SK-N-SH treated with all-trans-retinoic acid at 6 μM for 48 hours (cell line): ENCODE data around the gene HPN.

ENCODE experiments used
- ATAC-seq: fragments of 200-7000 bp; cut with Tn5 transposase; 3 replicates; pipeline ENCODE4 v1.9.1; 2020; ENCODE audit warnings: mild to moderate bottlenecking, moderate library complexity
- ARNTL ChIP-seq: fragments of 450-650 bp; formaldehyde crosslinking; IDR thresholded peaks from 2 replicates; pipeline ENCODE4 v1.5.0; 2020; ENCODE audit warnings: low read depth, mild to moderate bottlenecking, moderate library complexity, borderline replicate concordance
- BACH2 ChIP-seq: fragments of 250-450 bp; sonication (Bioruptor Pico); IDR thresholded peaks from 2 replicates; pipeline ENCODE4 v1.9.0; 2021; ENCODE audit warnings: mild to moderate bottlenecking, borderline replicate concordance
- CSDC2 ChIP-seq: fragments of 250-450 bp; sonication (Bioruptor Pico); IDR thresholded peaks from 2 replicates; pipeline ENCODE4 v1.5.0; 2020; ENCODE audit warnings: mild to moderate bottlenecking, moderate library complexity
- ESRRG ChIP-seq: fragments of 250-450 bp; sonication (Bioruptor Pico); IDR thresholded peaks from 2 replicates; pipeline ENCODE4 v1.6.1; 2021; ENCODE audit warnings: mild to moderate bottlenecking
- GLIS3 ChIP-seq: fragments of 250-450 bp; sonication (Bioruptor Pico); IDR thresholded peaks from 2 replicates; pipeline ENCODE4 v1.5.0; 2020; ENCODE audit warnings: mild to moderate bottlenecking, moderate library complexity
- ISL1 ChIP-seq: fragments of 250-450 bp; sonication (Bioruptor Pico); IDR thresholded peaks from 2 replicates; pipeline ENCODE4 v2.1.2; 2022; ENCODE audit warnings: mild to moderate bottlenecking, moderate library complexity
- OSR1 ChIP-seq: fragments of 250-450 bp; sonication (Bioruptor Pico); IDR thresholded peaks from 2 replicates; pipeline ENCODE4 v1.8.0; 2022; ENCODE audit warnings: moderate library complexity, mild to moderate bottlenecking, inconsistent platforms
- PPARA ChIP-seq: fragments of 250-450 bp; sonication (Bioruptor Pico); IDR thresholded peaks from 2 replicates; pipeline ENCODE4 v1.5.0; 2020; ENCODE audit warnings: mild to moderate bottlenecking, borderline replicate concordance
- RARB ChIP-seq: fragments of 250-450 bp; sonication (Bioruptor Pico); IDR thresholded peaks from 2 replicates; pipeline ENCODE4 v1.8.0; 2021; ENCODE audit warnings: mild to moderate bottlenecking, moderate library complexity
- SNAI2 ChIP-seq: fragments of 250-450 bp; sonication (Bioruptor Pico); IDR thresholded peaks from 2 replicates; pipeline ENCODE4 v1.5.0; 2020; ENCODE audit warnings: mild to moderate bottlenecking, moderate library complexity
- TCF4 ChIP-seq: fragments of 250-450 bp; sonication (Bioruptor Pico); IDR thresholded peaks from 2 replicates; pipeline ENCODE4 v1.8.0; 2021; ENCODE audit warnings: mild to moderate bottlenecking, moderate library complexity, borderline replicate concordance
- TOX ChIP-seq: fragments of 250-450 bp; sonication (Bioruptor Pico); IDR thresholded peaks from 2 replicates; pipeline ENCODE4 v1.8.0; 2021; ENCODE audit warnings: mild to moderate bottlenecking, moderate library complexity, borderline replicate concordance
- ZFP3 ChIP-seq: fragments of 250-450 bp; sonication (Bioruptor Pico); IDR thresholded peaks from 2 replicates; pipeline ENCODE4 v1.5.0; 2020; ENCODE audit warnings: mild to moderate bottlenecking, moderate library complexity
- ZFP30 ChIP-seq: fragments of 450-650 bp; formaldehyde crosslinking; IDR thresholded peaks from 2 replicates; pipeline ENCODE4 v1.5.0; 2022; ENCODE audit warnings: mild to moderate bottlenecking, moderate library complexity
- ZNF565 ChIP-seq: fragments of 450-650 bp; formaldehyde crosslinking; conservative IDR thresholded peaks from 2 replicates; pipeline ENCODE4 v1.5.0; 2020; ENCODE audit warnings: low read depth, mild to moderate bottlenecking, moderate library complexity
- ZNF70 ChIP-seq: fragments of 450-650 bp; formaldehyde crosslinking; IDR thresholded peaks from 2 replicates; pipeline ENCODE4 v1.5.0; 2020; ENCODE audit warnings: mild to moderate bottlenecking, moderate library complexity
- ZNF8 ChIP-seq: fragments of 450-650 bp; formaldehyde crosslinking; IDR thresholded peaks from 2 replicates; pipeline ENCODE4 v1.5.0; 2020; ENCODE audit warnings: mild to moderate bottlenecking, moderate library complexity
- TF ChIP-seq, protein P1 (sequence below): fragments of 250-450 bp; sonication (Bioruptor Pico); IDR thresholded peaks from 2 replicates; pipeline ENCODE4 v1.5.0; 2020; ENCODE audit warnings: mild to moderate bottlenecking, moderate library complexity
- TF ChIP-seq, protein P2 (sequence below): fragments of 250-450 bp; sonication (Bioruptor Pico); IDR thresholded peaks from 2 replicates; pipeline ENCODE4 v1.8.0; 2021; ENCODE audit warnings: low read depth, mild to moderate bottlenecking, moderate library complexity, borderline replicate concordance
- TF ChIP-seq, protein P3 (sequence below): fragments of 250-450 bp; sonication (Bioruptor Pico); IDR thresholded peaks from 2 replicates; pipeline ENCODE4 v1.5.1; 2020; ENCODE audit warnings: low read depth, mild to moderate bottlenecking, moderate library complexity
- TF ChIP-seq, protein P4 (sequence below): fragments of 250-450 bp; sonication (Bioruptor Pico); IDR thresholded peaks from 2 replicates; pipeline ENCODE4 v1.8.0; 2020; ENCODE audit warnings: mild to moderate bottlenecking, moderate library complexity, borderline replicate concordance

The HPN gene

DNA sequence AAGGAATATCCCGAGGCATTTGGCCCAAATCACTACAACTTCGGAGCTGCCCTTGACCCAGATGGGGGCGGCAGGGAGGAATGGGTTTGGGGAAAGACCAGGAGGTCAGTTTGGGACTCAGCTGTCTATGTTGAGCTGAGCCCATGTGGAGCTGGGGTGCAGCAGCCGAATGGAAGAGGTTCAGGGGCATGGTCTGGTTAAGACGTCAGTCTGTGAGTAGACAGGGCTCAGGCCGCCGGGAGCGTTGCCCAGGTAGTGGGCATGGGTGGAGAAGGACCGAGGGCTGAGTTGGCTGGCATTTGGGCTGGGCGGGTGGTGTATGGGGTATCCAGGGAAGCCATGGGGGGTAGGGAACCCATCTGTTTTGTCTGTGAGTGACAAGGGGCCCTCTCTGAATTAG, 20.5 kb upstream of the HPN start (continued):
- TF ChIP-seq, protein P1, sequence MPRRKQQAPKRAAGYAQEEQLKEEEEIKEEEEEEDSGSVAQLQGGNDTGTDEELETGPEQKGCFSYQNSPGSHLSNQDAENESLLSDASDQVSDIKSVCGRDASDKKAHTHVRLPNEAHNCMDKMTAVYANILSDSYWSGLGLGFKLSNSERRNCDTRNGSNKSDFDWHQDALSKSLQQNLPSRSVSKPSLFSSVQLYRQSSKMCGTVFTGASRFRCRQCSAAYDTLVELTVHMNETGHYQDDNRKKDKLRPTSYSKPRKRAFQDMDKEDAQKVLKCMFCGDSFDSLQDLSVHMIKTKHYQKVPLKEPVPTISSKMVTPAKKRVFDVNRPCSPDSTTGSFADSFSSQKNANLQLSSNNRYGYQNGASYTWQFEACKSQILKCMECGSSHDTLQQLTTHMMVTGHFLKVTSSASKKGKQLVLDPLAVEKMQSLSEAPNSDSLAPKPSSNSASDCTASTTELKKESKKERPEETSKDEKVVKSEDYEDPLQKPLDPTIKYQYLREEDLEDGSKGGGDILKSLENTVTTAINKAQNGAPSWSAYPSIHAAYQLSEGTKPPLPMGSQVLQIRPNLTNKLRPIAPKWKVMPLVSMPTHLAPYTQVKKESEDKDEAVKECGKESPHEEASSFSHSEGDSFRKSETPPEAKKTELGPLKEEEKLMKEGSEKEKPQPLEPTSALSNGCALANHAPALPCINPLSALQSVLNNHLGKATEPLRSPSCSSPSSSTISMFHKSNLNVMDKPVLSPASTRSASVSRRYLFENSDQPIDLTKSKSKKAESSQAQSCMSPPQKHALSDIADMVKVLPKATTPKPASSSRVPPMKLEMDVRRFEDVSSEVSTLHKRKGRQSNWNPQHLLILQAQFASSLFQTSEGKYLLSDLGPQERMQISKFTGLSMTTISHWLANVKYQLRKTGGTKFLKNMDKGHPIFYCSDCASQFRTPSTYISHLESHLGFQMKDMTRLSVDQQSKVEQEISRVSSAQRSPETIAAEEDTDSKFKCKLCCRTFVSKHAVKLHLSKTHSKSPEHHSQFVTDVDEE, result no peak

DNA sequence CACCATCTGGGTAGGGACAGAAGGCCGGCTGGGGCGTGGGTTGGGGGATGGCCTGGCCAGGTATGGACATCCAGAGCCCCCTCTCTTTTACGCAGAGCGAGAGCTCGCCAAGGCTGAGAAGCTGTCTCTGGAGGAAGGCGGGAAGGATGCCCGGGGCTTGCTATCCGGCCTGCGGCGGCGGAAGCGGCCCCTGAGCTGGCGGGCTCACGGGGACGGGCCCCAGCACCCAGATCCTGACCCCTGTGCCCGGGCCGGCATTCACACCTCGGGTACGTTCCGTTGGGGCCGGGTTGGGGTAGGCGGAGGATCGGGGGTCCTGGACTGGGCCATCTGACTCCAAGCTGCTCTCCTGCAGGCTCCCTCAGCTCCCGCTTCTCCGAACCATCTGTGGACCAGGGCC, 19.9 kb upstream of the HPN start:
- no peak for TF ChIP-seq CSDC2 (CRISPR knock-in tag)
- no peak for TF ChIP-seq PPARA (CRISPR knock-in tag)
- TF ChIP-seq ZNF70 (CRISPR knock-in tag), result no peak
- TF ChIP-seq, protein P1, result no peak
- no peak for TF ChIP-seq TOX (CRISPR knock-in tag)
- no peak for TF ChIP-seq SNAI2 (CRISPR knock-in tag)
- no peak for TF ChIP-seq ISL1 (CRISPR knock-in tag)
- no peak for TF ChIP-seq ARNTL
- no peak for TF ChIP-seq OSR1 (CRISPR knock-in tag)
- no peak for TF ChIP-seq ZNF565 (CRISPR knock-in tag)
- no peak for TF ChIP-seq ZFP30 (CRISPR knock-in tag)
- TF ChIP-seq ZFP3 (CRISPR knock-in tag), result no peak
- no peak for TF ChIP-seq TCF4 (CRISPR knock-in tag)
- no peak for TF ChIP-seq ESRRG (CRISPR knock-in tag)
- no peak for ATAC-seq

DNA sequence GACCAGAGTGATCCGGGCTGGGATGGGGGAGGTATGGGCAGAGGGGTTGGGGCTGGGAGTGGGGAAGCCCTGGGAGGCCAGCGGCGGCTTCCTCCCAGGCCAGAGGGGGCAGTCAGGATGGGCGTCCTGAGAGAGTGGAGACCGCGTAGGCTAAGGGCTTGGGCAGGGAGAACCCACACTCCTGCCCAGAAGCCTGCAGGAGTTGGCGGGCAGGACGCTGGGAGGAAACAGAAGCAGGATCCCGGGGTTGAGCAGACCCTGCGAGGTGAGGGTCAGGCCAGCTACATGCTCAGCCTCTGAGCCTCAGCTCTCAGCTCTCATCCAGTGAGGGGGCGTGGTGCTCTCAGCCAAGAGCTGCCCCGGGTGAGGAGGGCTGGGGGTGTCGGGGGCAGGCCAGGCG, 19.1 kb upstream of the HPN start:
- ATAC-seq, result no peak
- TF ChIP-seq BACH2 (CRISPR knock-in tag) (no peak), RARB (CRISPR knock-in tag) (no peak), CSDC2 (CRISPR knock-in tag) (no peak), GLIS3 (CRISPR knock-in tag) (no peak), ESRRG (CRISPR knock-in tag) (no peak), TCF4 (CRISPR knock-in tag) (no peak), PPARA (CRISPR knock-in tag) (no peak), TOX (CRISPR knock-in tag) (no peak), ZNF565 (CRISPR knock-in tag) (no peak), ZFP30 (CRISPR knock-in tag) (no peak), ZNF8 (no peak)
- TF ChIP-seq, protein P2, sequence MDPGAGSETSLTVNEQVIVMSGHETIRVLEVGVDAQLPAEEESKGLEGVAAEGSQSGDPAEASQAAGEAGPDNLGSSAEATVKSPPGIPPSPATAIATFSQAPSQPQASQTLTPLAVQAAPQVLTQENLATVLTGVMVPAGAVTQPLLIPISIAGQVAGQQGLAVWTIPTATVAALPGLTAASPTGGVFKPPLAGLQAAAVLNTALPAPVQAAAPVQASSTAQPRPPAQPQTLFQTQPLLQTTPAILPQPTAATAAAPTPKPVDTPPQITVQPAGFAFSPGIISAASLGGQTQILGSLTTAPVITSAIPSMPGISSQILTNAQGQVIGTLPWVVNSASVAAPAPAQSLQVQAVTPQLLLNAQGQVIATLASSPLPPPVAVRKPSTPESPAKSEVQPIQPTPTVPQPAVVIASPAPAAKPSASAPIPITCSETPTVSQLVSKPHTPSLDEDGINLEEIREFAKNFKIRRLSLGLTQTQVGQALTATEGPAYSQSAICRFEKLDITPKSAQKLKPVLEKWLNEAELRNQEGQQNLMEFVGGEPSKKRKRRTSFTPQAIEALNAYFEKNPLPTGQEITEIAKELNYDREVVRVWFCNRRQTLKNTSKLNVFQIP, result no peak
- TF ChIP-seq, protein P3, sequence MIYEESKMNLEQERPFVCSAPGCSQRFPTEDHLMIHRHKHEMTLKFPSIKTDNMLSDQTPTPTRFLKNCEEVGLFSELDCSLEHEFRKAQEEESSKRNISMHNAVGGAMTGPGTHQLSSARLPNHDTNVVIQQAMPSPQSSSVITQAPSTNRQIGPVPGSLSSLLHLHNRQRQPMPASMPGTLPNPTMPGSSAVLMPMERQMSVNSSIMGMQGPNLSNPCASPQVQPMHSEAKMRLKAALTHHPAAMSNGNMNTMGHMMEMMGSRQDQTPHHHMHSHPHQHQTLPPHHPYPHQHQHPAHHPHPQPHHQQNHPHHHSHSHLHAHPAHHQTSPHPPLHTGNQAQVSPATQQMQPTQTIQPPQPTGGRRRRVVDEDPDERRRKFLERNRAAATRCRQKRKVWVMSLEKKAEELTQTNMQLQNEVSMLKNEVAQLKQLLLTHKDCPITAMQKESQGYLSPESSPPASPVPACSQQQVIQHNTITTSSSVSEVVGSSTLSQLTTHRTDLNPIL (CRISPR knock-in tag), result no peak

DNA sequence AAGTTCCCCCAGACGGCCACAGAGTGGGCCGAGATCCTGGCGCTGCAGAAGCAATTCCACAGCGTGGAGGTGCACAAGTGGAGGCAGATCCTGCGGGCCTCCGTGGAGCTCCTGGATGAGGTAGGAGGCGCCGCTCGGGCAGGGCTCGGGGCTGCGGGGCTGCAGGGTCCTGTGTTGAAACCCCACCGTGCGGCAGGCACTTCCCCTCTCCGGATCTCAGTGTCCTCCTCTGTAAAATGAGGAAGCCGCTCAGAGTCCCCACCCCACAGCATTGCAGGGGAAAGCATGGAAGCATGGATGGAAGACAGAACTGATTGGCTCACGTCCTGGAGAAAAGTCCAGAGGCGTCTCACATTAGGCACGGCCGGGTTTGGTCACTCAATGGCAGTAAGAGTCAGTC, 18.1 kb upstream of the HPN start:
- no peak for ATAC-seq
- TF ChIP-seq CSDC2 (CRISPR knock-in tag) (no peak), TOX (CRISPR knock-in tag) (no peak), ZNF8 (no peak), ZNF70 (CRISPR knock-in tag) (no peak), BACH2 (CRISPR knock-in tag) (no peak), ZFP3 (CRISPR knock-in tag) (no peak)
- TF ChIP-seq, protein P1, result no peak
- TF ChIP-seq, protein P4, sequence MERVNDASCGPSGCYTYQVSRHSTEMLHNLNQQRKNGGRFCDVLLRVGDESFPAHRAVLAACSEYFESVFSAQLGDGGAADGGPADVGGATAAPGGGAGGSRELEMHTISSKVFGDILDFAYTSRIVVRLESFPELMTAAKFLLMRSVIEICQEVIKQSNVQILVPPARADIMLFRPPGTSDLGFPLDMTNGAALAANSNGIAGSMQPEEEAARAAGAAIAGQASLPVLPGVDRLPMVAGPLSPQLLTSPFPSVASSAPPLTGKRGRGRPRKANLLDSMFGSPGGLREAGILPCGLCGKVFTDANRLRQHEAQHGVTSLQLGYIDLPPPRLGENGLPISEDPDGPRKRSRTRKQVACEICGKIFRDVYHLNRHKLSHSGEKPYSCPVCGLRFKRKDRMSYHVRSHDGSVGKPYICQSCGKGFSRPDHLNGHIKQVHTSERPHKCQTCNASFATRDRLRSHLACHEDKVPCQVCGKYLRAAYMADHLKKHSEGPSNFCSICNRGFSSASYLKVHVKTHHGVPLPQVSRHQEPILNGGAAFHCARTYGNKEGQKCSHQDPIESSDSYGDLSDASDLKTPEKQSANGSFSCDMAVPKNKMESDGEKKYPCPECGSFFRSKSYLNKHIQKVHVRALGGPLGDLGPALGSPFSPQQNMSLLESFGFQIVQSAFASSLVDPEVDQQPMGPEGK (CRISPR knock-in tag), result no peak
- TF ChIP-seq, protein P2, result no peak
